Skeletal muscle tissue (tissue), 4 donors: ENCODE data around the gene OR2S2. TPM values are rescaled to one million over a fixed set of nuclear protein-coding genes. Genes with fewer than 3 reads are reported as not detected.
"Not testable (repeated sequence)": the region's sequence is repeated elsewhere in the genome, so short reads cannot be mapped to it uniquely, and the experiment has no call there.

ENCODE experiments used
- H3K27ac ChIP-seq: one replicate; pipeline ENCODE4 v1.7.0; 2013; ENCODE audit warnings: mild to moderate bottlenecking, low read depth, low read length, inconsistent platforms
- H3K27me3 ChIP-seq, 3 donors: one replicate each; pipeline ENCODE4 v1.7.0; 2013; ENCODE audit warnings: low read length in 3 of 3; ENCODE audit not compliant: control insufficient read depth in 3 of 3, insufficient read depth in 3 of 3
- H3K36me3 ChIP-seq, 3 donors: one replicate each; pipeline ENCODE4 v1.7.0; 2013; ENCODE audit warnings: low read length in 3 of 3; ENCODE audit not compliant: control insufficient read depth in 3 of 3, insufficient read depth in 3 of 3
- H3K4me1 ChIP-seq, 3 donors: one replicate each; pipeline ENCODE4 v1.7.0; 2013; ENCODE audit warnings: low read length in 3 of 3, mild to moderate bottlenecking in 3 of 3; ENCODE audit not compliant: control insufficient read depth in 3 of 3, insufficient read depth in 3 of 3
- H3K4me3 ChIP-seq, 3 donors: one replicate each; pipeline ENCODE4 v1.7.0; 2013; ENCODE audit warnings: low read length in 3 of 3
- H3K9ac ChIP-seq, 3 donors: one replicate each; pipeline ENCODE4 v1.7.0; 2013; ENCODE audit warnings: low read length in 3 of 3, mild to moderate bottlenecking in 3 of 3, moderate library complexity in 2 of 3, low read depth in 1 of 3
- H3K9me3 ChIP-seq, 3 donors: one replicate each; pipeline ENCODE4 v1.7.0; 2013; ENCODE audit warnings: low read length in 3 of 3; ENCODE audit not compliant: control insufficient read depth in 3 of 3
- total RNA-seq: library from RNA; depleted of rRNA; stranded (reverse); fragments of >200 nt; gene quantifications from one replicate; pipeline ENCODE4 v1.2.3, GENCODE V29; 2014
- donor health status: Osteomylitis.

OR2S2 gene
- not detected for total RNA-seq

DNA sequence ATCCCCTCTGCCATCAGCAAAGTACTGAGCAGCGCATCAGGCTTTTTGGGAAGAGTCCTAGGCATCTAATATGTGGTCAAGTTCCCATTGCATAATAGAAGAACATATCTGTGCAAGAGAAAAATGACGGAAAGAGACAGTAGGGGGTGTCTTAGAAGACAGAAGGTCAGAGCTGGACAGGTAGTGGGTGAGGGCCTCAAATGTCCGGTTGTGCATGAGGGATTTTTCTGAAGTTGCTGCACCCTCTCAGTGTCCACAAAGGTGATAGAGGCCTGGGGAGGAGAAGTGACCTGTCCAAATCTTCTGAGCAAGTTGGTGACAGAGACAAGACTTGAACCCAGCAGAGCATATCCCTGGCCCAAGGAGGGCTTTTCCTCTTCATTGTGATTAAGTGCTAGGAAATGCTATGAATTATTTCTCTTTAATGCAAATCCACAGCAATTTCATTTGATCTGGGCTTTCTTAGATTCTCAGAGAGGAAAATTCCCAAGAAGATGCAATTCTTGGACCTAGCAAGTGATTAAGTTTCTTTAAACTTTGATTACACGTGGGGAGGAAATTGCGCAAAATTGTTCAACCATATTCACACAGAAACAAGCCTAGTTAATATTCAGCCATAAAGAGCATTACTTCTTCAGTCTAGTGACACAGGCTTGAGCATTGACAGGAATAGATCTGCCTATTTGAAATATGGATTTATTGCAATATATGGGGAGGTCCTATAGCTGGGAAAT is at the start of gene OR2S2:
OR2S2 (minus strand) TSS at position 51 of the 734 bp plus-strand sequence. CDS start 56 bp downstream, outside the sequence.
- Histone ChIP-seq H3K4me1 (peaks cover 0 to 2% (median 2%) of the 10 kb centered on the region in 3 donors), H3K9ac (no peak within 1 kb of the TSS), H3K27me3 (peaks cover 0 to 13% (median 2%) of the 10 kb centered on the region in 3 donors), H3K4me3 (no peak within 1 kb of the TSS), H3K36me3 (no peaks in the 10 kb centered on the region), H3K9me3 (no peaks in the 10 kb centered on the region), H3K27ac (no peak within 1 kb of the TSS)

GRCh38 chr9:36007316-36007708 is 49.4 kb upstream of the OR2S2 start:
- no peaks in the 10 kb centered on the region for H3K36me3 ChIP-seq
- peaks cover 0 to 3% (median 2%) of the 10 kb centered on the region in 3 donors for H3K9me3 ChIP-seq
- peaks cover 0 to 4% (median 3%) of the 10 kb centered on the region in 3 donors for H3K4me1 ChIP-seq
- H3K27me3 ChIP-seq = peaks cover 3 to 10% (median 5%) of the 10 kb centered on the region in 3 donors
- H3K27ac ChIP-seq = no peak overlapping the region
- no peak overlapping the region for H3K9ac ChIP-seq
- H3K4me3 ChIP-seq = no peak overlapping the region

GRCh38 chr9:36006549-36007315 is 48.8 kb upstream of the OR2S2 start:
- Histone ChIP-seq H3K9ac (no peak overlapping the region), H3K9me3 (peaks cover 0 to 3% (median 2%) of the 10 kb centered on the region in 3 donors), H3K36me3 (no peaks in the 10 kb centered on the region), H3K27ac (no peak overlapping the region), H3K4me1 (peaks cover 0 to 4% (median 3%) of the 10 kb centered on the region in 3 donors), H3K4me3 (no peak overlapping the region), H3K27me3 (peaks cover 3 to 10% (median 6%) of the 10 kb centered on the region in 3 donors)

GRCh38 chr9:36005891-36006290 is 47.9 kb upstream of the OR2S2 start:
- Histone ChIP-seq H3K36me3 (no peaks in the 10 kb centered on the region), H3K9me3 (peaks cover 0 to 3% (median 2%) of the 10 kb centered on the region in 3 donors), H3K27ac (no peak overlapping the region), H3K9ac (no peak overlapping the region), H3K4me3 (no peak overlapping the region), H3K4me1 (peaks cover 0 to 4% (median 3%) of the 10 kb centered on the region in 3 donors), H3K27me3 (peaks cover 3 to 10% (median 6%) of the 10 kb centered on the region in 3 donors)

DNA sequence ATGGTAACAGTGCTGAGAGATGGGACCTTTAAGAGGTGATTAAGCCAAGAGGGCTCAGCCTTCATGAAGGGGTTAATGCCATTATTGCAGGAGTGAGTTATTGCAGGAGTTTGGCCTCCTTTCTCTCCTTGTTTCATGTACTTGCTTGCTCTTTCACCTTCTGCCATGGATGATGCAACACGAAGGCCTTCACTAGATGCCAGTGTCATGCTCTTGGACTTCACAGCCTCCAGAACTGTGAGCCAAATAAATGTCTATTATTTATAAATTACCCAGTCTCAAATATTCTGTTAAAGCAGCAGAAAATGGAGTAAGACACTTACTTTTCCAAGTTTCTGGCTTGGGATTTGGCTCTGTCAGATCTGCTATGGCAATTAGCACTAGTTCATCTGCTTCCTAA is 40.4 kb upstream of the OR2S2 start:
- H3K9me3 ChIP-seq = peaks cover 0 to 5% (median 2%) of the 10 kb centered on the region in 3 donors
- H3K9ac ChIP-seq = no peak overlapping the region
- no peak overlapping the region for H3K27ac ChIP-seq
- peaks cover 0 to 4% (median 0%) of the 10 kb centered on the region in 3 donors for H3K4me1 ChIP-seq
- H3K36me3 ChIP-seq = no peaks in the 10 kb centered on the region
- no peak overlapping the region for H3K4me3 ChIP-seq
- H3K27me3 ChIP-seq = peaks cover 0 to 6% (median 2%) of the 10 kb centered on the region in 3 donors

DNA sequence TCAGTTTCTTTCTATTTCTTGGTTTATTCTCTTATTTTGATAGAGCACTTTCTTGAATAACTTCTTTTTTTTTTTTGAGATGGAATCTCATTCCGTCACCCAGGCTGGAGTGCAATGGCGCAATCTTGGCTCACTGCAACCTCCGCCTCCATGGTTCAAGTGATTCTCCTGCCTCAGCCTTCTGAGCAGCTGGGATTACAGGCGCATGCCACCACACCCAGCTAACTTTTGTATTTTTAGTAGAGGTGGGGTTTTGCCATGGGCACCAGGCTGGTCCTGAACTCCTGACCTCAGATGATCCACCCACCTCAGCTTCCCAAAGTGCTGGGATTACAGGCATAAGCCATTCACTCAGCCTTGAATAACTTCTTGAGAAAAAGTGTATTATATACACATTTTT is 39.1 kb upstream of the OR2S2 start:
- H3K27ac ChIP-seq, H3K9ac ChIP-seq: not testable (repeated sequence)

GRCh38 chr9:35996358-35996970 is 38.5 kb upstream of the OR2S2 start:
- Histone ChIP-seq H3K27me3 (no peaks in the 10 kb centered on the region), H3K9me3 (peaks cover 0 to 5% (median 2%) of the 10 kb centered on the region in 3 donors), H3K9ac (no peak overlapping the region), H3K27ac (no peak overlapping the region), H3K36me3 (no peaks in the 10 kb centered on the region), H3K4me3 (no peak overlapping the region), H3K4me1 (peaks cover 0 to 4% (median 0%) of the 10 kb centered on the region in 3 donors)

More for the DNA sequence above, 39.1 kb upstream of the OR2S2 start:
- H3K27me3 ChIP-seq, H3K36me3 ChIP-seq, H3K4me3 ChIP-seq, H3K9me3 ChIP-seq, H3K4me1 ChIP-seq: not testable (repeated sequence)

GRCh38 chr9:35994959-35995358 is 37.0 kb upstream of the OR2S2 start:
- H3K27me3 ChIP-seq = no peaks in the 10 kb centered on the region
- H3K4me3 ChIP-seq = no peak overlapping the region
- no peak overlapping the region for H3K27ac ChIP-seq
- no peak overlapping the region for H3K9ac ChIP-seq
- H3K36me3 ChIP-seq = no peaks in the 10 kb centered on the region
- H3K4me1 ChIP-seq = peaks cover 0 to 4% (median 0%) of the 10 kb centered on the region in 3 donors
- H3K9me3 ChIP-seq = peaks cover 0 to 5% (median 2%) of the 10 kb centered on the region in 3 donors

- Histone ChIP-seq H3K4me3 (no peak overlapping the region), H3K27ac (no peak overlapping the region), H3K9me3 (peaks cover 0 to 5% (median 2%) of the 10 kb centered on the region in 3 donors), H3K27me3 (no peaks in the 10 kb centered on the region), H3K9ac (no peak overlapping the region), H3K4me1 (peaks cover 0 to 4% (median 0%) of the 10 kb centered on the region in 3 donors), H3K36me3 (no peaks in the 10 kb centered on the region)
Measured at GRCh38 chr9:35993976-35994720, 36.2 kb upstream of the OR2S2 start.
